ENCODE measurements around the gene KCNE4. TPM values are rescaled to one million over a fixed set of nuclear protein-coding genes. Genes with fewer than 3 reads are reported as not detected.

Gene KCNE4
- total RNA-seq, 2 experiments from 2014 or later = not detected

DNA sequence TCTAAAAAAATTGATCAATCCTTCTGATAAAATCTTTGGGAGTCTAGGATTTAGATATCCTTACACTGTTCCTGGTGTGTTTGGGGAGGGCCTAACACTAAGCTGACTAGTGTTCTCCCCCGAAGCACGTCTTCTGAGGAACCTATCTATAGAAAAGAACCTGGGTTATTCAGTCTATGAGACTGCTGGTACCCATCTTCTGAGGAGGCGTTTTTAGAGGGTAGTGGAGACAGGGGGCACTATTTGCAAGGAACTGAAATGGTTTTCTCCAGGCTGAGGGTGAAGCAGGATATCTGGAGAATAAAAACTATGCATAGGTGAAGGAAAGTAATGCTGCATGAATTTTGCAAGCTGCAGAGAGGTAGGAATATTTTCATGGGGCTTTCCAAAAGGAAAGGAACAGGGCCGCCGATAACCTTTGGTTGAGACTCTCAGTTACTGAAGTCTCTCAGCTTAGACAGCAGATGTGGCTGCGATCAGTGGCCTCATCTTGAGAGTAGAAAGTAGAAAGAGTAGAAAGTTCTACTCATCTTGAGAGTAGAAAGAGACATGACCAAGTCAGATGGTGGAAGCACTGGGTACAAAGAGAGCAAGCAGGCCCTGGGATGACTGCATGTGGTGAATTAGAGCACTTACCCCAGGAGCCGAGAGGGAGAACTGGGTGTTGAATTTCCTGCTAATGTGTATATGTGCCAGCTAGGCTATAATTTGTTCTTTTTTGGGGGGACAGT, 31.8 kb upstream of the KCNE4 start:
- H3K4me3 Mint-ChIP-seq = no peak overlapping the region
- TF ChIP-seq, protein P1, sequence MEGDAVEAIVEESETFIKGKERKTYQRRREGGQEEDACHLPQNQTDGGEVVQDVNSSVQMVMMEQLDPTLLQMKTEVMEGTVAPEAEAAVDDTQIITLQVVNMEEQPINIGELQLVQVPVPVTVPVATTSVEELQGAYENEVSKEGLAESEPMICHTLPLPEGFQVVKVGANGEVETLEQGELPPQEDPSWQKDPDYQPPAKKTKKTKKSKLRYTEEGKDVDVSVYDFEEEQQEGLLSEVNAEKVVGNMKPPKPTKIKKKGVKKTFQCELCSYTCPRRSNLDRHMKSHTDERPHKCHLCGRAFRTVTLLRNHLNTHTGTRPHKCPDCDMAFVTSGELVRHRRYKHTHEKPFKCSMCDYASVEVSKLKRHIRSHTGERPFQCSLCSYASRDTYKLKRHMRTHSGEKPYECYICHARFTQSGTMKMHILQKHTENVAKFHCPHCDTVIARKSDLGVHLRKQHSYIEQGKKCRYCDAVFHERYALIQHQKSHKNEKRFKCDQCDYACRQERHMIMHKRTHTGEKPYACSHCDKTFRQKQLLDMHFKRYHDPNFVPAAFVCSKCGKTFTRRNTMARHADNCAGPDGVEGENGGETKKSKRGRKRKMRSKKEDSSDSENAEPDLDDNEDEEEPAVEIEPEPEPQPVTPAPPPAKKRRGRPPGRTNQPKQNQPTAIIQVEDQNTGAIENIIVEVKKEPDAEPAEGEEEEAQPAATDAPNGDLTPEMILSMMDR (IDR thresholded peaks at IDR 0.05) = no peak
- DNase-seq (no peak), ATAC-seq (ENCODE audit: poor library complexity) (no peak)
- Histone ChIP-seq H3K36me3 (ENCODE audit: insufficient read depth, low read length) (no peaks in the 10 kb centered on the region), H3K4me1 (ENCODE audit: insufficient read depth, low read length) (no peaks in the 10 kb centered on the region), H3K4me3 (ENCODE audit: low read length) (no peak overlapping the region), H3K27ac (ENCODE audit: low read depth in 1 of 2, low read length in 2 of 2) (no peak overlapping the region), H3K9me3 (ENCODE audit: control insufficient read depth in 1 of 2, insufficient read depth in 1 of 2, low read length in 2 of 2) (peaks cover 0 to 3% of the 10 kb centered on the region in 2 experiments), H3K27me3 (ENCODE audit: control insufficient read depth in 1 of 2, insufficient read depth in 2 of 2, low read length in 2 of 2) (no peaks in the 10 kb centered on the region)
- intact Hi-C loops (cut with DNase I, micrococcal nuclease) = no loop called here
- H3K36me3 Mint-ChIP-seq (ENCODE audit: low read depth) = no peaks in the 10 kb centered on the region
- no peak overlapping the region for H3K27ac Mint-ChIP-seq
- CTCF ChIA-PET = no interaction called here
- no peaks in the 10 kb centered on the region for H3K4me1 Mint-ChIP-seq (ENCODE audit: low read depth)
- no peaks in the 10 kb centered on the region for H3K27me3 Mint-ChIP-seq
- POLR2A ChIA-PET = no interaction called here
- peaks cover 3% of the 10 kb centered on the region for H3K9me3 Mint-ChIP-seq

GRCh38 chr2:223020971-223021675, 30.9 kb upstream of the KCNE4 start:
- H3K4me3 ChIP-seq (ENCODE audit: low read length) = no peak overlapping the region
- Mint-ChIP-seq H3K4me3 (no peak overlapping the region), H3K36me3 (ENCODE audit: low read depth) (no peaks in the 10 kb centered on the region), H3K27ac (no peak overlapping the region), H3K27me3 (peaks cover under 1% of the 10 kb centered on the region), H3K9me3 (peaks cover 3% of the 10 kb centered on the region), H3K4me1 (ENCODE audit: low read depth) (no peaks in the 10 kb centered on the region)
- CTCF ChIA-PET = no interaction called here
- H3K9me3 ChIP-seq (ENCODE audit: control insufficient read depth in 1 of 2, insufficient read depth in 1 of 2, low read length in 2 of 2) = peaks cover 0 to 3% of the 10 kb centered on the region in 2 experiments
- TF ChIP-seq, protein P1 (IDR thresholded peaks at IDR 0.05) = no peak
- no peaks in the 10 kb centered on the region for H3K4me1 ChIP-seq (ENCODE audit: insufficient read depth, low read length)
- ATAC-seq (ENCODE audit: poor library complexity) = no peak
- no peaks in the 10 kb centered on the region for H3K36me3 ChIP-seq (ENCODE audit: insufficient read depth, low read length)
- intact Hi-C loops (cut with DNase I, micrococcal nuclease) = no loop called here
- DNase-seq = no peak
- POLR2A ChIA-PET = no interaction called here
- no peak overlapping the region for H3K27ac ChIP-seq (ENCODE audit: low read depth in 1 of 2, low read length in 2 of 2)
- H3K27me3 ChIP-seq (ENCODE audit: control insufficient read depth in 1 of 2, insufficient read depth in 2 of 2, low read length in 2 of 2) = no peaks in the 10 kb centered on the region

GRCh38 chr2:223026357-223027110, 25.5 kb upstream of the KCNE4 start:
- intact Hi-C loops (cut with DNase I, micrococcal nuclease) = no loop called here

More at GRCh38 chr2:223026357-223027110, 25.5 kb upstream of the KCNE4 start:
- ATAC-seq (ENCODE audit: poor library complexity) = no peak
- DNase-seq = no peak
- Histone ChIP-seq H3K4me1 (ENCODE audit: insufficient read depth, low read length) (no peaks in the 10 kb centered on the region), H3K9me3 (ENCODE audit: control insufficient read depth in 1 of 2, insufficient read depth in 1 of 2, low read length in 2 of 2) (no peaks in the 10 kb centered on the region), H3K36me3 (ENCODE audit: insufficient read depth, low read length) (no peaks in the 10 kb centered on the region), H3K27me3 (ENCODE audit: control insufficient read depth in 1 of 2, insufficient read depth in 2 of 2, low read length in 2 of 2) (no peaks in the 10 kb centered on the region), H3K27ac (ENCODE audit: low read depth in 1 of 2, low read length in 2 of 2) (no peak overlapping the region), H3K4me3 (ENCODE audit: low read length) (no peak overlapping the region)
- CTCF ChIA-PET = no interaction called here
- no peaks in the 10 kb centered on the region for H3K36me3 Mint-ChIP-seq (ENCODE audit: low read depth)
- POLR2A ChIA-PET = no interaction called here
- TF ChIP-seq, protein P1 (IDR thresholded peaks at IDR 0.05) = no peak
- no peak overlapping the region for H3K27ac Mint-ChIP-seq
- peaks cover 6% of the 10 kb centered on the region for H3K27me3 Mint-ChIP-seq
- no peaks in the 10 kb centered on the region for H3K4me1 Mint-ChIP-seq (ENCODE audit: low read depth)
- H3K9me3 Mint-ChIP-seq = peaks cover 2% of the 10 kb centered on the region
- no peak overlapping the region for H3K4me3 Mint-ChIP-seq
